Fibroblast of skin of back (primary cell): Measurements from ENCODE around the gene PLPP7.
"Not testable (repeated sequence)": the region's sequence is repeated elsewhere in the genome, so short reads cannot be mapped to it uniquely, and the experiment has no call there.

ENCODE experiments used
- DNase-seq: peaks from one replicate; pipeline ENCODE4 v3.0.0-alpha.2; 2013

PLPP7 gene

DNA sequence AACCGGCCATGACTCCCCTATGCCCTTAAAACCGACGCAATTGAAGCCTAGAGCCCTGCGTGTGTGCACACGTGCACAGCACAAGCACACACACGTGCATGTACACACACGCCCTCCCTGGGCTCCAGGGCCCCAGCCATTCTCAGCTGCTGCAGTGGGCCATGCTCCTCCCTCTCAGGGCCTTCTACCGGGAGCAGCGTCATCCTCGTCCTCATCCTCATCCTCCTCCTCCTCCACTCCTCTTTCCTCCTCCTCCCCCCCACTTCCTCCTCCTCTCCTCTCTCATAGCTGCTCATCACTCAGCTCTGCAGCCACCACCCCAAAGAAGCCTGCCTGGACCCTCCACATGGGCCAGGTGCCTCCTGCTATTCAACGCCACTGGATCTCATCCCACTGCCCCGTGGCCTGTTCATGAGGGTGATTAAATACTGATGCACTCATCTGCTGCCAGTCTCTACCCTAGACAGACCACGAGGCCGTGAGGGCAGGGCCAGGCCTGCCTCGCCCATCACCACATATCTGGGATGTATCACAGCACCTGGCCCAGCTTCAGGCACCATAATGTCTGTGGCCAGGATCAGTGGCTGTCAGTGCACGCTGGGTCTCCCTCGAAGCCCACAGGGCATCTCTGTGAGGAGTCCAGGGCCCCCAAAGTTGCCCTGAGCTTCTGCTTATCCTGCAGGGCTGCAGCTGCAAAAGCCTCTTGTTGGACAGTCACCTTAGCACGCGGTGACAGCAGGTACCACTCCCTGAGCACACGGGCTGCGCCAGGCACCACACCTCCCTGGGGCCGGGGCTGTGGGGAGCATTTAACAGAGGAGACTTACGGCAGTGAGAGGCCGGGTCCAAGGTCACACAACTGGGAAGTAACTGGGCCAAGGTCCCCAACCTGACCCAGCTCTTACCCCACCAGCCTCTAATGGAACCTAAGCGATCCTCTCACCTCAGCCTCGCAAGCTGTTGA is 23.0 kb upstream of the PLPP7 start:
- DNase-seq = no peak

DNA sequence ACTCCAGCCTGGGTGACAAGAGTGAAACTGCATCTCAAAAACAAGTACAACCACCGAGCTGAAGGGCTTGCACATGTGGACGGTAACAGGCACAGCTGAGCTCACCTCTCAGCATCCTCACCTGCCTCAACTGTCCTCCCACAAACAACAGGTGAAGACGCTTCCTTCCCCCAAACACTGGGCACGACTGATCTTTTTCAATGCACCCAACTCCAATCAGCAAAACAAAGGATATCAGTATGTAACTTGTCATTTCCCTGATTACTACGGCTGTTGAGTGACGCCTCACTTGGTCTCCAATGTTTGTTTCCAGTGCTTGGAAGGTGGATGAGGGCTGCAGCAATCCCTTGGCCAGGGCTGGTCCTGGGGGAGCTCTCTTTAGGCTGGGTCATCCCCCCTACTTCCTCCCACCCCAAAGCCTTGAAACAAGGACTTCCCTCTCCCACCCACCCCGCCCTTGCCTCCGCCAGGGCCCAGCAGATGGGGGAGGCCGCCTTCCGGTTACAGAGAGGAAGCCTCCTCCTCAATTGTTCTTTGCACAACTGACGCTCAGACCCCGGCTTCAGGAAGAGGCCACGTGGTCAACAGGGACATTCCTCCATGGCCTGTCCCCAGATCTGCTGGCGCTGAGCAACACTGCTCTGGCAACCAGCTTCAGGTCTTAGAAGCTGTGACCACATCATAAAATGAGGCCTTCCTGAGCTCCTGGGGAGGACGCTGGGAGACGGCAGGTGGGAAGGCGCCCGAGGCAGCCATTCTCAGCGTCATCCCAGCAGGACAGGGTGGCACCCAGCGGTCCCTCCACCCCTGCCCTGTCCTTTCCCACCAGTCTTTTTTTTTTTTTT is 19.1 kb upstream of the PLPP7 start:
- no peak for DNase-seq

DNA sequence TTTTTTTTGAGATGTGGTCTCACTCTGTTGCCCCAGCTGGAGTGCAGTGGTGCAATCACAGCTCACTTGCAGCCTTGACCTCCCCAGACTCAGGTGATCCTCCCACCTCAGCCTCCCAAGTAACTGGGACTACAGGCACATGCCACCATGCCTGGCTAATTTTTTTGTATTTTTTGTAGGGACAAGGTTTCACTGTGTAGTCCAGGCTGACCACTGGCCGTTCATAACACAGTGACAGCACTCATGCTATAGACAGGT is 18.6 kb upstream of the PLPP7 start:
- DNase-seq = not testable (repeated sequence)

DNA sequence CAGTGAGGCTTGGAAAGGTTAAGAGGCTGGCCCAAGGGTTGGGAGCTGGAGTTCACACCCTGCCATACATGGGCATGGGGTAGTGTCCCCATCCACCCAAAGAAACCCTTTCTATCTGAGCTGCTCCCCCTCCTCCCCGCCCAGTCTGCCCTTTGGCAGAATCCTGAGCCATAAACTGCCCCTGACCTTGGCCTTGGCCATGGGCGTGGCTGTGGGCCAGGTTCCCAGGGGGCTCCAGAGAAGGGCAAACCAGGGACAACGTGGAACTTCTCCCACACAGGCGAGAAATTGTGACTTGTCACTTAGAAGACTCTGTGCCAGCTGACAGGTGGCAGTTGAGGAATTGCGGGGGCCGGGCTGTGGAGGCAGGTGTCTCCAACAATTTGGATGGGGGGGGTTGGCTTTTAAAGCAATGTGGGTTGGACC is 18.0 kb upstream of the PLPP7 start:
- DNase-seq = no peak

DNA sequence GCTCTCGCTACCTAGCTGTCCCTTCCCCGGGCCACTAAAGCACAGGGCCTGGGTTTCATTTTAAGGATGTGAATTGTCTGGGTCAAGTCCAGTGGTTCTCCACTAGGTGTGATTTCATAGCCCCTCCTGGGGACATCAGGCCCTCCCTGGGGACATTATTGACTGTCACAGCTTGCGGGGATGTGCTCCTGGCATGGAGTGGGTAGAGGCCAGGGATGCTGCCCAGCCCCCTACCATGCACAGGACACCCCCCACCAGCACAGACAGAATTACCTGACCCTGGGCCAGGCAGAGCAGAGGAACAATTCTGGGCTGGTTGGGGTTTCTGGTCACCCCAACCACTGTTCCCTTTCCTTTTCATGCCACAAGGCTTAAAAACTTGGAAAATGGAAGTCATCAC is 17.3 kb upstream of the PLPP7 start:
- no peak for DNase-seq

DNA sequence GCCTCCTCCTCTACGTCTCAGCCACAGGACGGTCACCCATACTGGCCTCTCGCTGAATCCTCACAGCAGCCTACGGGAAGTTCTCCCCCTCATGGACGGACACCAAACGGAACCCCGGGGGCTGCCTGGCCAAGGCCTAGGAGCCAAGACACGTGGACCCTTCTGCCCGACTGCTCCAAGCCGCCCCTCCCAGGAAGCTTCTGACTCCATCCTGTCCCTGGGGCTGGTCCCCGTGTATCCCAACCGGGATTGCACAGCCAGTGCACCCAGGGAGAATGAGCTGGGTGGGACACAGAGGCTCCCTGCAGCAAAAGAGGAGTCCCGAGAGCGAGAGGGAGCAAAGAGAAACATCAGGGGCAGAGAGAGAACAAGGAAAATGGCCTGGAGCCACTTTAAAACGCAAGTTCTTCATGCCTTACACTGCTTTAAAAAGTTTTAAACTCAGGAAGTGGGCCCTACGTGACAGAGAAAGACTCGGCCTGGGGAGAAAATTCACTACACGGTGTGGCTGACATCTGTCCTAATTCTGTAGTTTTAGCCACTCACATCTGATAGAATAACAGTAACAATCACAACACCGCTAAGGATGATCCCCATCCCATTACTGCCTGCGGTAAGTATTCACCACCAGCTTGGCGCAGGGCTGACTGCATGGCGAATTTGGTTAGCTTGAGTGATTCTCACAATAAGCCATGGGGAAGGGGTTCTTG is 16.2 kb upstream of the PLPP7 start:
- no peak for DNase-seq

DNA sequence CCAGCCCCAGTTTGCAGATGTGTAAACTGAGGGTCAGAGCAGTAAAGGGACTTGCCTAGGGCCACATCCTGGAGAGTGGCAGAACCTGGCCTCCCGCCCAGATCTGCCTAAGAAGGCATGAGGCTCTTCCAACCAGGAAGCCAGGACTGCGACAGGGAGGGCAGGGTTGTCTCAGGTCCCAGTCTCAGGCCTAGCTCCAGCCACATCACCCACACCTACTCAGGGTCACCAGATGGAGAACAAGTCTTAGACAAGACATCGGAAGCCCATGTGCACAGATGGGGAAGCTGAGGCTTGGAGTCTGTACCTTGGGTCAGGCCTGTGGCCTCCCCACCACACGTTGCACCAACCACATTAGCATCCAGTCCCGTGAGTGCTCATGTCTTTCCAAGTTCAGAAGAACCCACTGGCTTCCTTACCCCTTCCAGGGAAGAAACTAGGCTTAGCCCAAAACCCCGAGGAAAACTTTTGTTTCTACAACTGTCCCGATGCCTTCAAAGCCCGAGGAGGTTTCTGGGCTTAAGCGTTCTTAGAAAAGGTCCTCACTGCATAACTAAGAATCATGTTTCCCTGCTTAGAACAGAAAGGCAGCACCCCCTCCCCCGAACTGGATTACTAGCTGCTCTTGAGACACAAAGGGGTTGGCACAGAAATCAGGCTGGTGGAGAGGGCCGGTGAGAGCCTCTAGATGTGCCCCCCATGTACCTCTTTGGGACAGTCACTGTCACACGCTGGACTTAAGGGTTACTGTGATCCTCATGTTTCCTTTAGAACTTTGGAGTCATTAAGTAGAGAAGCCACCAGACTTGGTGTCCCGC is 15.5 kb upstream of the PLPP7 start:
- no peak for DNase-seq

DNA sequence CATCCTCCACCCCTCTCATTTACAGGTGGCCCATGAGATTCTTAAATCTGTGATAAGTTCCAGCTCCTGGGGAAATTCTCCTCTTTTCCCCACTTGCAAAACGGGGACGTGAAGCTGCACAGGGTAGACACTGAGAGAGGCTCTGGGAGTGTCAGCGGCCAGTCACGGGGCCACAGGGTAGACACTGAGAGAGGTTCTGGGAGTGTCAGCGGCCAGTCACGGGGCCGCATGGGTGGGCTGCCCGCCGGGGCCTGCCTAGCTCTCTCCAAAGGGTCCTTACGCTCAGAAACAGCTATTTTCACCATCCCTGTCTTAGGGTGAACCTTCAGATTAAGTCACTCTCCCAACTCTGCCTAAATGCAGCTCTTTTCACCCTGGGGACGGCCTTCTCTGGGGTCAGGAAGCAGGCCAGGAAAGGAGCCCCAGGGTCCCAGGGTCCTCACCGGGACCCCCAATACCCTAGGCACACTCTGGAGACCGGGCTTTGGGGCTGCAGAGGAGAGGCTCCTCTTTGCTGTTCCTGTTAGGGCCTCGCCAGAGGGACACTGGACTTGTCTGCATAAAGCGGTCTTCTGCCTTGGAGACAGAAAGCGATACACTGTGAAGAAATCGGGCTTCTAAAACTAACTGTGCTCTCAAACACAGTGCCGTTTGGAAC is 14.7 kb upstream of the PLPP7 start:
- no peak for DNase-seq

DNA sequence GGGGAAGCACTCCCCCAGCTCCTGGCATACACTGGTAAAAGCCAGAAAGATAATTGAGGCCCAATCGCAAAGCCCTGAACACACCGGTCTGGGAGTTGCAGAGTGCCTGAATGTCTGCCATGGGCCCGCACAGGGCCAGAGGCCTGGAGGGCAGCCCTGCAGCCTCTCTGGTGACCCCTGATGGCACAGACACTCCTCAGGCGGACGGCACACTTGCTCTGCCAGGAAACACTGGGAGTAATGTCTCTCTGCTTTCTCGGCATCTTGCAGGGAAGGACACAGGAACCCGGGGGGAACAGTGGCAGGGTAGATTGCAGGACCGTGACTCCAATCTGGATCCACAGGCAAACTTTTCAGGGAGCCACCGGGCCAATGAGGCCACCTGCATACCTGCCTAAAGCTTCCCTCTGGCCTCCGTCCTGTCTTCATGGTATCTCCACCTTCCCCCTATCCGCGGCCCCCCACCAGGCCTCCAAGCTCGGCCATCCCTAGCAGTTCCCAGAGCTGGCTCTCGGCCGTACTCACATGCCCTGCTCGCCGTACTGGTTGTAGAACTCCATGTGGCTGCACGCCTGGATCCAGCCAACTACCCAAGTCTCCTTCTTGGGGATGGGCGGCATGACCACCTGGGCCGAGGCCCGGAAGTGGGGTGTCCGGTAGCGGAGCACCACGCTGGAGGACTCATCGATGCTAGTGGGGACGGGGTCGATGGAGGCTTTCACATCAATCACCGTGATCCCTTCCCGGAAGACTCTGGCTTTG is 14.0 kb upstream of the PLPP7 start:
- no peak for DNase-seq

DNA sequence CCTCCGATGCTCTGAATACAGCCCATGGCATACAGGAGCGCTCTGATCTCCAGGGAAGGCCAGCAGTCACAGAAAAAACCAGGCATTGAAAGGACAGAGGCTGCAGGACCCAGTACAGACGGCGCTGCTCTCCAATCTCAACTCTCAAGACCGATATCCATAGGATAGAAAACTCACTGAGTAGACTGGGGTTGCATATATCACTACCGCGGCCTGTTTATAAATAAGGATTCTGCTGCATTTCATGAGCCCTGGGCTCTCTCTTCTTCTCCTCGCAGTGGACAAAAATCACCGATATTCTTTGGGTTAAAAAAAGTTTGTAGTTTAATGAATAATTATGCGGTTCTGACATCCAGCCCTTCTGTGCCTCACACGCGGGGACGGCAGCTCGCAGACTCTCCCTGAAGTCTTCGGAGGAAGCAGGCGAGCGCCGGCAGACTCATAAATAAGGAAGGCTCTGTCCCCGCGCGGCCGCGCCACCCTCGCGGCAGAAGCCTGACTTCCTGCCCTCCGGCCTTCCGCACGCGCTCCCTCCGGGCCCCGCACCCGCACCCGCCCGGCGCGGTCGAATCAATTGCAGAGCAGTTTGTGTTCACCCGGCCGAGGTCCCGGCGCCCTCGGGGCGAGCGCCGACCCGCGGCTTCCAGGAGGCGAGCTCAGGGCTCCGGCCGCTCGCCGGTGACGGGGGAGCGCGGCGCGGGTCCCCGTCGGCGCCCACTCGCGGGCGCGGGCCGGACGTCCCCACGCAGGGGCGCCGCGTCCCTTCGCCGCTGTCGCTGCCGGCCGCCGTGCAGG is 13.2 kb upstream of the PLPP7 start, which contains the start of gene FAM78A:
Gene FAM78A (minus strand): TSS at position 417 of the 795 bp plus-strand sequence. CDS start 331 bp downstream, at position 86.
- no peak for DNase-seq

DNA sequence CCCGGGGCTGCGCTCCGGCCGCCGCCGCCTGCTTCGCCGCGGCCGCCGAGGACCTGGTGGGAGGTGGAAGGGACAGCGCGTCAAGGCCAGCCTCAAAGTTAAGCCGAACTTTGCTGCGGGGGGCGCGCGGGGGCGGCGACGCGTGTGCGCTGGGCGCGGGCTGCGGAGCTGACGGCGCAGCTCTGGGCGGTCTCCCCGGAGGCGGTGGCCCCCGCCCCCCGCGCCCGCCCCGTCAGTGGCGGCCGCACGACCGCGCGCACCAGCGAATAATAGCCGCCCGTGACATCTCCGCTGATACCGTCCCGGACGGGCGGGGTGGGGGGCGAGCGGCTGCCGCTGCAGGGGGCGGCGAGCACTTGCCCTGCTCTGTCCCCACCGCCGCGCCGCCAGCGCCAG is 12.6 kb upstream of the PLPP7 start:
- no peak for DNase-seq

DNA sequence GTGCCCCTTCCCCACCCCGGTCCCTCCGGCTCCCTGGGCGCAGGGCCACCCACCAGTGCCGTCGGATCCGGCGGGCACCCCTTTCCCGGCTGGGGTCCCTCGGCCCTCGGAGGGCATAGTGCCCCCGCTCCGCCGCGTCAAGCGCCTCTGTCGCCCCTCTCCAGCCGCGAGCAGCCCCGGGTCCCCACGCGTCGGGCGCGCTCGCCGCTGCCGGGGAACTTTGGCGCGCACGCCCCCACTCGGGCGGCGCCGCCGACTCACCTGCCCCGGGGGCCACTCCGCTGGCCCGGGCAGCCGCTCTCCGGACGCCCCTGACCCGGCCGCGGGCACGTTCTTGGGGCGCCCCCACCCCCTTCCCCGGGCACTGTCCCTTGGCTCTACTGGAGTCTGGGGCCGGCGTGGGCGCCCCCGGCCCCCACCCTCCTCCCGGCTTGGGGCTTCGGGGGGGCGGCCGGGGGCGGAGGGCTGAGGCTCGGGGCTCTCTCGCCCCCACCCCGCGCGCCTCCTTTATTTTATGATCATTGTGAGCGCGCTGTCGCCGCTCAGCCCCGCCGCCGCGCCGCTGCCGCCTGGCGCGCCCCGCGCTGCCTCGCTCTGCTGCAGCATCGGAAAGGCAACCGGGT is 12.1 kb upstream of the PLPP7 start:
- no peak for DNase-seq

DNA sequence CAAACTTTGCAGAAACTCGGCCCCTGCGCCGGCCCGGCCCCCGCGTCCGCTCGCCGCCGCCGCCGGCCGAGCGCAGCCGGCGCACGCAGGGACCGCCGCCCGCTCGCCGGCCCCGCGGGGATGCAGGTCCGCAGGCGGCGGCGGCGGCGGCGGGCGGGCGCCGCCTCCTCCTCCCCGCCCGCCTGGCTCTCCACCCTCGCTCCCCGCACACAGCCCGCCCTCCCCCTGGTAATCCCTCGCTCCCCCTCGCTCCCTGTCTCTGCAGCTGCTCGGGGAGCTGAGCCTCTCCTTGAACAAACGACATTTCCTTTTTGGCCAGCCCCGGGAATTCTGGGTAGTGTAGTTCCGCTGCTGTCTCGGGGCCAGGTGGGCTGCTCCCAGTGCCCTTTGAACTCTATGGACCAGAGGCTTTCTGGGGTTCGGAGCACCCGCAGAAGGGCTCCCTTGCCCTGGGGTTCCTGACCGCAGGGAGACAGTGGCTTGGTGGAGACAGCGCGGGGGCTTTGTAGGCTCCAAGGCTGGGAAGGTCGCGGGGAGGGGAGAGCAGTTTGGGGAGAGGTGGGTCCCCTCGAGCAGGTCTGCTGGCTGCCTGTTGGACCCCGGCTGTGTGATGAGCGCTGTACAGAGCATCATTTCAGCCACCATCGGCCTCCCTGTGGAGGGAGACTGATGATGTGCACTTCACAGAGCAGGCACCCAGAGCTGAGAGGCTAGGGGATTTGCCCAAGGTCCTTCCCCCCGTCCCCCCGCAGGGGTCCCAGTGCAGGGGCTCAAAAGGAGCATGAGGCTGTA is 11.4 kb upstream of the PLPP7 start:
- DNase-seq = peak; percentile 83

DNA sequence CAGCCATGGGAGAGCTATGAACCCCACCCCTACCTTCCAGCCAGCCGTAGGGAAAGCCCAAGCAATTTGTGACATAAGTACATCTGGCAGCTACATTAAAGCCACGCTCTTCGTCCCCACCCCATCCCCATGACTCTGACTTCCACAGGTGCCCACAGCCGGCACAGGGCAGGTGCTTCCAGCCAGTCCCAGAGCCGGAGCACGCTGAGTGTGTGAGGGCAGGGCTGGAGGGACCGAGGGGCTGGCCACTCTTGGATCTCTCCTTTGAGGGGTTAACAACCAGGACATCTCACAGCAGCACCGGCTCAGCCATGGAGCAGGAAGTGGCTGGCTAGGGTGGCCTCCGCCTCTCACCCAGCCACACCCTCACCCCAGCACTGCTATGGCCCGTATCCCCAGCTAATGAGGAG is 10.8 kb upstream of the PLPP7 start:
- DNase-seq = no peak

DNA sequence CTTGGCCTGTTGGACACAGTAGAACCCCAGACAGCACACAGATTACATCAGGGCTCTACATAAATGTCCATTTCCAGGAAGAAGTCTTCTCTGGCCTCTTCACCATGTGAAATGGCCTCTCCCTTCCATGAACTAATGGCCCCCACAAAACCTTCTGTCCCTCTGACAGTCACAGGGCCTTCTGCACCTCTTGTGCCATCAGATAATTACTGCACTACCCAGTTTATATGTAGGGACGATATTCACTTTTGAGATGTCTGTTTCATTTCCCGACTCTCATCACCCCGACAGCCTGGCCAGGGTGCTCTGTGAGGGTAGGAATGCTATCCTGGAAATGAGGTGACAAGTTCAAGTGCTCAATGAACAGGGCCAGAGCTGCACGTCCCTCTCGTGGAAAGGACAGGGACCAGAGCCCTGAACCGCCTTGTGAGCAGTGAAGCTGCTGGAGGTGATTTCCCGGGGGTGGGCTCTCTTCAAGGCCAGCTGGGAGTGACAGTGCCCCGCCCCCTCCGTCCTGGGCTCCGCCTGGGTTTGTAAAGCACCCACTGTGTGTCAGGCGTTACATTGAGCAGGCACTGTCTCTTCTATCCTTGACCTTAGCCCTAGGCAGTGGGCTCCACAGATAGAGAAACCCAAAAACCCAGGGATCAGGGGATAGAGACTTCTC is 10.2 kb upstream of the PLPP7 start:
- DNase-seq = no peak

DNA sequence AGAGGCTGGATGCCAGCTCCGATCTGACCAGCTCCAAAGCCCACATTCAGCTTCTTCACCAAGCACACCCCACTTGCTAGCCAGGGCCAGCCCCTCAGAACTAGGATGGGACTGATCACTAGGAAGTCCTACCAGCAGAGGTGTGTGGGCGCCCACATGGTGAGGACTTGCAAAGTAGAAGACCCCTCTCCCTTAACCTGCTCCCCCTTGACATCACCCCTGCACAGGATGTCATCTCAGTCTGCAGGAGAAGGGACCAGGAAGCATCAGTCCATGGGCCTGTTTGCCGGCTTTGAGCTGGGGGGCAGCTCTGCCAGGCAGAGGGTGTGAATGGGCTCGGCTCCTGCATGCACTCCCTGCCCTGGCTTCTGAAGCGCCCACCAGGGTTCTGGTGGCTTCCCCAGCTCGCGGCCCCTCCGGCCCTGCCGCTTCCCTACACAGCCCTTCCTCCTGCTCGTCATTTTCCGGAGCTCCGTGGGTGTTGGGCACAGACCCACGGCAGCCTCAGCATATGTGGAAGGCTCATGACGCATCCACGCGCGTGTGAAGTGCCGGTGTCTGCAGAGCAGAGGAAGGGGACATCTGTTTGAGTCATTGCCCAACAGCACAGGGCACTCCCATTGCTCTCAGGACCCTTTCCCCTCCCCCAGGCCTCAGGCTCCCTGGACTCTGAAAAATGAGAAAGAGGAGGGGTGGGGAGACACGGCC is 9.5 kb upstream of the PLPP7 start:
- no peak for DNase-seq

DNA sequence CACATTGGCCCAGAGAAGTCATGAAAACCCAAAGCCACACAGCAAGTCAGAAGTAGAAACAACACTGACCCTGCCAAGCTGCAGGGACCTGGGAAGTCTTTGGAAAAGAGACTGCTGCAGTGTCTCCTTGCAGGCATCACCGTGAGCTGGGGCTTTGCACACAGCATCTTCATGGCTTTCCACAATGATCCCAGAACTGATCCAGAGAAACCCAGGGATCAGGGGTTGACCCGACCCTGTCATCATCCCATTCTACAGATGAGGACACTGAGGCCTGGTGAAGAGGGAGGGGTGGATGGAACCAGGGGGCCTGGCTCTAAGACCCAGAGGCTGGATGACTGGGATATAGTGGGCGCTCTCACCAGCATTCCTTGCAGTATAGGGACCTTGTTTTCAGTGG is 8.9 kb upstream of the PLPP7 start:
- no peak for DNase-seq
